ENCODE measurements around the gene CHDH. TPM values are rescaled to one million over a fixed set of nuclear protein-coding genes. Genes with fewer than 3 reads are reported as not detected.

Gene CHDH
- total and polyA plus RNA-seq, 2 donors (not counting 3 experiments of a cell fraction or from before 2014, with no cell fraction given) = 0.04 to 0.06 TPM

DNA sequence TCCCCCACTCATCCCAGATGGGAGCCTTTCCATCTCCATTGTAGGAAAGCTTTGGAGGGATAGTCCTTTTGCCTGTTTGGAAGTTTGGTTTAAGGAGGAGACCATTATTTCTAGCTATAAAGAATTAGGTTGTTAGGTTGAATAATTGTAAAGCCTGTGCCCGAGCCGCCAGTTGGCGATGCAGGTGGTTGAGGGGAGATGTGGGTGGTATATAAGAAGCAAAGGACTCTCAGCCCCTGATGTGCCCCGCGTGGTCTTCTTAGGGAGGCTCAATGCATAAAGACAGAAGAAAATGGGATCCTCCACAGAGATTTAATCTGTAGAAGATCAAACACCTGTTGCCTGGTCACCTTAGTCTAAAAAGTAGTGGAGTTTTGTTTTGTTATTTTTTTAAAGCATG, 55.7 kb downstream of the CHDH start:
- dilution Hi-C loops (cut with MboI; ENCODE audit: extremely low pct_ligation_motif_present, low sequenced_read_pairs) = no loop called here
- Histone ChIP-seq H3K4me3 (replicated peaks in 1 of 3; ENCODE audit: insufficient read depth in 1 of 3, low read depth in 1 of 3, low read length in 3 of 3) (no peak overlapping the region), H4K20me1 (replicated peaks; ENCODE audit: control insufficient read depth, extremely low read depth, insufficient read depth, low read length) (no peaks in the 10 kb centered on the region), H3K4me1 (ENCODE audit: control insufficient read depth, extremely low read depth, insufficient read depth, low read length) (no peaks in the 10 kb centered on the region), H2AFZ (ENCODE audit: low read depth, low read length) (no peak overlapping the region), H3K27me3 (ENCODE audit: control insufficient read depth in 2 of 2, insufficient read depth in 2 of 2, low read length in 2 of 2) (no peaks in the 10 kb centered on the region), H3K79me2 (ENCODE audit: control insufficient read depth, insufficient read depth, low read length) (no peaks in the 10 kb centered on the region), H3K27ac (ENCODE audit: insufficient read depth, low read depth, low read length) (no peak overlapping the region), H3K9me3 (replicated peaks; ENCODE audit: control insufficient read depth, insufficient read depth, low read length) (no peaks in the 10 kb centered on the region), H3K9ac (replicated peaks; ENCODE audit: extremely low read depth, insufficient read depth, low read length) (no peak overlapping the region), H3K36me3 (ENCODE audit: control insufficient read depth in 2 of 2, extremely low read depth in 1 of 2, insufficient read depth in 2 of 2, low read length in 2 of 2) (no peaks in the 10 kb centered on the region), H3K9me1 (replicated peaks; ENCODE audit: control insufficient read depth, extremely low read depth, insufficient read depth, low read length) (no peaks in the 10 kb centered on the region), H3K4me2 (ENCODE audit: insufficient read depth, low read length) (no peak overlapping the region)
- FAIRE-seq (no peak), DNase-seq (ENCODE audit: low read depth, low spot score) (no peak)
- POLR2A ChIA-PET = no interaction called here
- CTCF ChIA-PET = no interaction called here
- intact Hi-C loops (cut with micrococcal nuclease) = no loop called here
- BruUV-seq (replicated peaks) = no TSS peak
- TF ChIP-seq, protein P1, sequence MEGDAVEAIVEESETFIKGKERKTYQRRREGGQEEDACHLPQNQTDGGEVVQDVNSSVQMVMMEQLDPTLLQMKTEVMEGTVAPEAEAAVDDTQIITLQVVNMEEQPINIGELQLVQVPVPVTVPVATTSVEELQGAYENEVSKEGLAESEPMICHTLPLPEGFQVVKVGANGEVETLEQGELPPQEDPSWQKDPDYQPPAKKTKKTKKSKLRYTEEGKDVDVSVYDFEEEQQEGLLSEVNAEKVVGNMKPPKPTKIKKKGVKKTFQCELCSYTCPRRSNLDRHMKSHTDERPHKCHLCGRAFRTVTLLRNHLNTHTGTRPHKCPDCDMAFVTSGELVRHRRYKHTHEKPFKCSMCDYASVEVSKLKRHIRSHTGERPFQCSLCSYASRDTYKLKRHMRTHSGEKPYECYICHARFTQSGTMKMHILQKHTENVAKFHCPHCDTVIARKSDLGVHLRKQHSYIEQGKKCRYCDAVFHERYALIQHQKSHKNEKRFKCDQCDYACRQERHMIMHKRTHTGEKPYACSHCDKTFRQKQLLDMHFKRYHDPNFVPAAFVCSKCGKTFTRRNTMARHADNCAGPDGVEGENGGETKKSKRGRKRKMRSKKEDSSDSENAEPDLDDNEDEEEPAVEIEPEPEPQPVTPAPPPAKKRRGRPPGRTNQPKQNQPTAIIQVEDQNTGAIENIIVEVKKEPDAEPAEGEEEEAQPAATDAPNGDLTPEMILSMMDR (IDR thresholded peaks at IDR 0.05; ENCODE audit: extremely low read depth in 1 of 2, insufficient read depth in 1 of 2, low read depth in 1 of 2, low read length in 2 of 2) = no peak
- no peak for TF ChIP-seq MYC (IDR thresholded peaks at IDR 0.05; ENCODE audit: low read depth, low read length)
- no peak for TF ChIP-seq POLR2A (IDR thresholded peaks at IDR 0.05; ENCODE audit: low read depth, low read length)
- TF ChIP-seq, protein P2, sequence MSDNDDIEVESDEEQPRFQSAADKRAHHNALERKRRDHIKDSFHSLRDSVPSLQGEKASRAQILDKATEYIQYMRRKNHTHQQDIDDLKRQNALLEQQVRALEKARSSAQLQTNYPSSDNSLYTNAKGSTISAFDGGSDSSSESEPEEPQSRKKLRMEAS (IDR thresholded peaks at IDR 0.05; ENCODE audit: insufficient read depth, insufficient read length) = no peak
- TF ChIP-seq POLR2AphosphoS5 (IDR thresholded peaks at IDR 0.05; ENCODE audit: insufficient read depth, low read depth, low read length) = no peak
- no peak for TF ChIP-seq FOS (IDR thresholded peaks at IDR 0.05; ENCODE audit: borderline replicate concordance, insufficient read depth, low read length)
- TF ChIP-seq GATA2 (IDR thresholded peaks at IDR 0.05; ENCODE audit: insufficient read depth, insufficient read length, low read depth, low read length) = no peak
- no peak for TF ChIP-seq JUN (IDR thresholded peaks at IDR 0.05; ENCODE audit: borderline replicate concordance, insufficient read depth, insufficient read length, low read depth)
- no peak for TF ChIP-seq EZH2 (IDR thresholded peaks at IDR 0.05; ENCODE audit: borderline replicate concordance, low read depth, low read length, severe bottlenecking)
